Measurements from ENCODE around the gene PLEKHD1.

The PLEKHD1 gene

DNA sequence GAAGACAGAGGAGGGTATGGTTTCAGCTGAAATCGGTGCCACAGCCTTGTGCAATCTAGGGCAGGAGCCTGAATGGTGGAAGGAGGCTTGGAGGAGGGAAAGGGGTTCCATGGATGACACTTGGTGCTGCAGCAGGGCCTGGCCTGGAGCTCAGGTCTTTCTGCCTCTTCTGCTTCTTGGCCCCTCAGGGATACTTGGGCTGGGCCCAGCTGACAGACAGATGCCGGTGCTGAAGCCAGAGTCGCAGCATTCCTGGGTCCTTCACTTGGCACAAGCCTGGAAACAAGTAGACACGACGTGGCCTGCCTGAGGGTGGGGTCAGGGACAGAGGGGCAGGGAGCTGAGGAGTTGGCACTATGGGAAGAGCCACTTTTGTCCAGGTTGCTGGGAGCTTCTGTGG lies 4.4 kb upstream of the PLEKHD1 start:
- DNase-seq (ENCODE audit: low read depth), result no peak
- H3K4me3 ChIP-seq (ENCODE audit: low read depth, low read length), result no peak overlapping the region

DNA sequence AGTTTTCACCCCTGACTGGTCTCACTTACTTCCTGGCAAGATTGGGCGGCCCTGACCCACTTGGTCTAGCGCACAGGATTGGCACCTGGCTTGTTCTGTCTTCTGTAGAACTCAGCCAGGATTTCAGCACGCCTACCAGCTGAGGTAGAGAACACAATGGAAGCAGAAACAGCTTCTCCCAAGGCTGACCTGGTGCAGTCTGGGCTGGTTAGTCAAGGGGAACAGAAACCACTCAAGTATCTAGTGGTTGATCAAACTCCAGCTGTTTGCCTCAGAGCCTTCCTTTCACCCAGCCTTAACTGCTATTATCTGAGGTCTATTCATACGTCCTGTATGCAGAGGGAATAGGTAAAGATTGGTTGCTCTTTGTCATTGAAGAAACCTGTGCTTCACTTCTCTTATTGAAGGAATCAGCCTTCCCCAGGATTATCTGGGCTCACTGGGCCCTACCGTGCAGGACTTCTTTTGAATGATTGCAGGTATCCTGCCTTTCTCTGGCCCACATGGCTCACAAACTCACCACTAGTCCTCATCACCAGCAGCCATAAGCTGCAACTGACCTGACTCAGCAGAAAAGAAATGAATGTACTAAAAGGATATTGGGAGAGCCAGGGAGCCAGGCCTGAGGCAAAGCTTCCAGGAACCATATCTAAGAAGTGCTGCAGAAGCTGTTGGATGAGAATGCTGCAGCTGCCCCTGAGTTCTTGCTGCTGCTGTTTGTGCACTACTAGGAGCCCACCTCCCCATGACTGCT lies 2.5 kb upstream of the PLEKHD1 start:
- no peak for DNase-seq (ENCODE audit: low read depth)
- no peak overlapping the region for H3K4me3 ChIP-seq (ENCODE audit: low read depth, low read length)
- TF ChIP-seq, protein P1, sequence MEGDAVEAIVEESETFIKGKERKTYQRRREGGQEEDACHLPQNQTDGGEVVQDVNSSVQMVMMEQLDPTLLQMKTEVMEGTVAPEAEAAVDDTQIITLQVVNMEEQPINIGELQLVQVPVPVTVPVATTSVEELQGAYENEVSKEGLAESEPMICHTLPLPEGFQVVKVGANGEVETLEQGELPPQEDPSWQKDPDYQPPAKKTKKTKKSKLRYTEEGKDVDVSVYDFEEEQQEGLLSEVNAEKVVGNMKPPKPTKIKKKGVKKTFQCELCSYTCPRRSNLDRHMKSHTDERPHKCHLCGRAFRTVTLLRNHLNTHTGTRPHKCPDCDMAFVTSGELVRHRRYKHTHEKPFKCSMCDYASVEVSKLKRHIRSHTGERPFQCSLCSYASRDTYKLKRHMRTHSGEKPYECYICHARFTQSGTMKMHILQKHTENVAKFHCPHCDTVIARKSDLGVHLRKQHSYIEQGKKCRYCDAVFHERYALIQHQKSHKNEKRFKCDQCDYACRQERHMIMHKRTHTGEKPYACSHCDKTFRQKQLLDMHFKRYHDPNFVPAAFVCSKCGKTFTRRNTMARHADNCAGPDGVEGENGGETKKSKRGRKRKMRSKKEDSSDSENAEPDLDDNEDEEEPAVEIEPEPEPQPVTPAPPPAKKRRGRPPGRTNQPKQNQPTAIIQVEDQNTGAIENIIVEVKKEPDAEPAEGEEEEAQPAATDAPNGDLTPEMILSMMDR (conservative IDR thresholded peaks at IDR 0.05; ENCODE audit: low read depth, low read length), result no peak

More for the DNA sequence above, 4.4 kb upstream of the PLEKHD1 start:
- TF ChIP-seq, protein P1 (conservative IDR thresholded peaks at IDR 0.05; ENCODE audit: low read depth, low read length), result no peak

DNA sequence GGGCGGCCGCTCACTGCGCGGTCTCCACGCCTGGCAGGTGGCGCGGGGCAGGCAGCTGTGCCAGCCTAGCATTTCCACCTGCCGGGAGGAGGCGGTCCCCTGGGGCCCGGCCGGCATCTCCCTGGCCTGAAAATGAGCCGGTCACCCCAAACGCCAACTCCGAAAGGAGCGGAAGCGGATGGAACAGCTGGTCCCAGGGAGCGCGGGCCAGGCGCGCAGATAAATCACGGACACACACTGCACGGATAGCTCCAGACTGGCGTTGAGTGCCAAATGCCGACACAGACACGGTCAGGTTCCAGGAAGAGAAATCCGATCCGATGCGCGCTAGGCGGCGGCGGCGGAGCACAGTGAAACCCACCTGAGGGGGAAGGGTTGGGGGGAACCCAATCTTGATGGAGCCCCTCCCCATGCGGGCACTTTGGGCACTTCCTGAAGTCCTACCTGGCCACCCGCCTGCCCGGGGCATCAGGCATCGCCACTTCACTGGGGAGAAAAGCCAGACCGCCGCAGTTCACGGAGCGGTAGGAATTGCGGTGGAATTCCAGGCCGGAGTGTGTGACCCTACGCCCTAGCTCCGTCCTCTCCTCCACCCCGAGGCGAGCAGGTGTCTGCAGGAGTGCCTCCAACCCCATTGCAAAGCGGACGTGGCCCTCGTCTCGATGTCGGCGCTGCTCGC lies 624 bp upstream of the PLEKHD1 start:
- TF ChIP-seq, protein P1 (conservative IDR thresholded peaks at IDR 0.05; ENCODE audit: low read depth, low read length), result no peak
- H3K4me3 ChIP-seq (ENCODE audit: low read depth, low read length), result no peak overlapping the region
- DNase-seq (ENCODE audit: low read depth), result peak; percentile 19

DNA sequence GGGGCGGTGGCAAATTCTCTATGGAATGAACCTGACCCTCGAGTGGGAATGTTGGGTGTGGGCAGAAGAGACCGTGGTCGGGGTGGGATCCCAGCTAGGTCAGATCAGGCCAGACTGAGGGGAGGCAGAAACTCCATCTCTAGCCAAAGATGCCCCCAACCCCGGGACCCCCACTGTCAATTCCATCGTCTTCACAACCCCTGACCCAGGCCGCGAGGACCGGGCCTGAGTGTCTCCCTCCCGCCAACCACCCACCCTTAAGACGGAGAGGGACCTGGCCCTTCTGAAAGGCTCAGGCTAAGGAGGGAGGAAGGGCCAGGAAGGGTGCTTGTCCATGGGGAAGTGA lies 760 bp downstream of the PLEKHD1 start:
- no peak for DNase-seq (ENCODE audit: low read depth)
- TF ChIP-seq, protein P1 (conservative IDR thresholded peaks at IDR 0.05; ENCODE audit: low read depth, low read length), result no peak
- H3K4me3 ChIP-seq (ENCODE audit: low read depth, low read length), result no peak overlapping the region

DNA sequence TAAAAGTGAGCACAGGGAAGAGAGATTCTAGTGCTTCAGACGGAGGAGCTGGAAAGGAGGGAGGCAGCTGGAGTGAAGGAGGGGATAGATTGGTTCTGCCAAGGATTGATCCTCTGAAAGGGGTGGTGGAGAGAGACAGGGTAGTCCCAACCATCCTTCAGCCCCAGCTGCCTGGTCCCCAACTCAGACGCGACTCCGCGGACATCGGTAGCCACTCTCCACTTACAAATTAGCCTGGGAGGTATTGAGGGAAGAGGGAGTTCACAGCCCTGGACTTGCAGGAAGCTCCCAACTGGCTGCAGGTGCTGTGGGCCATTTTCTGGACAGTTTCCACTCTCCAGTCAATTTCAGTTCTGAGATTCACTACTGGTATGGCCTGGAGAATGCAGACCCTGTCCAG lies 1.2 kb downstream of the PLEKHD1 start:
- H3K4me3 ChIP-seq (ENCODE audit: low read depth, low read length), result no peak overlapping the region
- TF ChIP-seq, protein P1 (conservative IDR thresholded peaks at IDR 0.05; ENCODE audit: low read depth, low read length), result no peak
- DNase-seq (ENCODE audit: low read depth), result no peak

DNA sequence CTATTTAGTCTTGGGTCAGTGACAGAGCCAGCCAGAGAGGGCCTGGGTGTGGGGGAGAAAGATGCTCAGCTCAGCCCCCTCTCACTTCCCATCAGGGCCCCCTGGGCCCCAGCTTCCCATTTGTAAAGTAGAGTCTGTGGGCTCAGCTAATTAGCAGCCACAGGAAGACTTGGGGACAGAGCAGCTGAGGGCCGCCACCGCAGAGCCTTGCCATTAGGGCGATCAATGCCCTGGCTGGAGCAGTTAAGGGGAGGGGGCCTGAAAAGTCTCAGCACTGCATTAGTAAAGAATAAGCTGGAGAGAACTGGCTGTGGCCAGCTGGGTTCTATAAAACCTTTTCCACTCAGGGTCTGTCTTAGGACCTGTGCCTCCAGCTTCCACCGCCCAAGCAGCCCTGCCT lies 2.7 kb downstream of the PLEKHD1 start:
- no peak for DNase-seq (ENCODE audit: low read depth)
- TF ChIP-seq, protein P1 (conservative IDR thresholded peaks at IDR 0.05; ENCODE audit: low read depth, low read length), result no peak
- no peak overlapping the region for H3K4me3 ChIP-seq (ENCODE audit: low read depth, low read length)

DNA sequence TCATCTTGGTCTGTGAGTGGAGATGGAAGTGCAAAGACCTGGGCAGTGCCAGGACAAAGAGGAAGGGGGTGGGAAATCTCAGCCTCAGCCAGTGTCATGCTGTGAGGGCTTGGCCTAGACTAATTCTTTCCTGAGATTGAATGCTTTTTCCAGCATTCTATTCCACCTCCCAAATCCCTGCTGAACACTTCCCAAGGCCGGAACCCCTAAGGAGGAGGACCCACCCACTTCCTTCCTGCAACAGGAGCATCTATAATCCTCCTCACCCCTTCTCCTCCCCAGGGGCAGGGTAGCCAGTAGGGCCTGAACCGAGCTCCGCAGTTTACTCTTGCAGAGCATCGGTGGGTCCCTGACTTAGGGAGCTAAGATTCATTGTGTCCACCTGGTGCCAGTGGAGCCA lies 3.2 kb downstream of the PLEKHD1 start:
- TF ChIP-seq, protein P1 (conservative IDR thresholded peaks at IDR 0.05; ENCODE audit: low read depth, low read length), result no peak
- H3K4me3 ChIP-seq (ENCODE audit: low read depth, low read length), result no peak overlapping the region
- no peak for DNase-seq (ENCODE audit: low read depth)
